ENCODE results near the gene FAM149B1.

Gene FAM149B1

DNA sequence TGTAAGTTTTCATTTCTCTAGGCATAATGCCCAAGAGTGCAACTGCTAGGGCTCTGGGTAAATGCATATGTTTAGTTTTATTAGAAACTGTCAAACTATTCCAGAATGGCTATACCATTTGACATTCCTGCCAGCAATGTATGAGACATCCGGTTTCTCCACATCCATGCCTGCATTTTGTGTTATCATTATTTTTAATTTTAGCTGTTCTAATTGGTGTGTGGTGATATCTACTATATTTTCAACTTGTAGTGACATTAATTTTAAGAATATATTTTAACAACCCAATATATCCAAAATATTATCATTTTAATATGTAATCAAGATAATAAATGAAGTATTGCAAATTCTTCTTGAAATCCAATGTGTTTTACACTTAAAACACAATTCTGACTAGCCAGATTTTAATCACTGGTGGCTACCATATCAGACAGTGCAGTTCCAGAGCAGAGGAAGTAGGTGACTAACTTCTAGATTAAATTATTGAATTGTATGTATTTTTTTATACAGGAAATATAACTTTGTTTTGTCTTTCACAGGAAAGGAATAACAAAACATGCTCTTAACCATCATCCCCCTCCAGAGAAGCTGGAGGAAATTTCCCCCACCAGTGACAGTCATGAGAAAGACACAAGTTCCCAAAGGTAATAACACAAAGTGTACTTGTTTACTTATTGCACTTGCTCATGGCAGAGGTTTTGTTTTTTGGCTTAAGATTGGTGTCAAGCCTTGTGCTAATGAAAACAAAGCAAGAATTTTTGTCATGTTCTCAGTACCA is 6.4 kb downstream of the FAM149B1 start:
- no peak for DNase-seq

DNA sequence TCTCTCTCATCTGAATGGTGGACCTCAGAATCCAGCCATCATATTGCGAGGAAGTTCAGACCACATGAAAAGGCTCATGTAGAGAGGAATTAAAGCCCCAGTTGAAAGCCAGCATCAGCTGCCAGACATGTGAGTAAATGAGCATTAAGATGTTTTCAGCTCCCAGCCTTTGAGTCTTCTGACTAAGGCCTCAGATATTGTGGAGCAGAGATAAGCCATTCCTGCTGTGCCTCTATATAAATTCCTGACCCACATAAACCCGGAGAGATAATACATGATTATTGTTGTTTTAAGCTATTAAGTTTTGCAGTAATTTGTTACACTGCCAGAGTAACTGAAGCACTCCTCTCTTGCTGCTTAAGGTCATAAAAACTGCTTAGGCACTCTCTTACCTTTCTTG is 14.6 kb downstream of the FAM149B1 start:
- no peak for DNase-seq

DNA sequence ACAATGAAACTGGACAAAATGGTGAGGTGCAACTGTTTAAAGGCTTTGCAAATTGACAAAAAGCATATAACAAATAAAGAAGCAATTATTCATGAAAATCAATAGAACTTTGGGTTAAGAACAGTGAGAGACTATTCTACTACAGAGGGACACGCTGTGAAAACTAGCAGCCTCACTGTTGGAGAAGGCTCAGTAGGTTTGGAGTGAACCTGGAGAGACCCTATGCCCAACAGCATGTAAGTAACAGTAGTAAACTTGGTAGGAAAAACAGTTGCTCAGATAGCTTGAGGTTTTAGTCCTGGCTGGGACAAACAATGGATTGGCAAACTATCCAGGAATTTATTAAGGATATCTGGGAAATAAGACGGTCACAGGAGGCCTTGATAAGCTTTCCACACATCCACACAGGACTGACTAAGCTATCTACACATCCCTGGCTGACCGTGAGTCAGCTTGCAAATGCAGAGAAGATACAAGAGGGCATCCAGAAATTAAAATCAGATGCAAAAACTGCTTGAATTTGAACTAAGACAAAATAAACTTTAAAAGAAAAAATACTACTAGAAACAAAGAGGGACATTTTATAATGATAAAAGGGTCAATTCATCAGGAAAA is 15.9 kb downstream of the FAM149B1 start:
- no peak for DNase-seq

DNA sequence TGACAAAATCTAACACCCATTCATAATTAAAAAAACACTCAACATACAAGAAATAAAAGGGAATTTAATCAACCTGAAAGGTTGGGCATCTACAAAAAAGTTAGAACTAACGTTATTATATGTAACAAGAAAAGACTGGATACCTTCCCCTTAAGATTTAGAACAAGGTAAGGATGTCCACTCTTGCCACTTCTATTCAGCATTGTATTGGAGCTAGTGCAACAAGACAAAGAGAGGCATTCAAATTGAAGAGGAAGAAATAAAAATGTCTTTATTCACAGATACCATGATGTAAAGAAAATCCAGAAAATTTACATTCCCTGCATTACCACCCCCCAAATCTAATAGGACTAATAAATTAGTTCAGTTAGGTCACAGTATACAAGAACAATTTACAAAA is 18.3 kb downstream of the FAM149B1 start:
- DNase-seq = no peak

DNA sequence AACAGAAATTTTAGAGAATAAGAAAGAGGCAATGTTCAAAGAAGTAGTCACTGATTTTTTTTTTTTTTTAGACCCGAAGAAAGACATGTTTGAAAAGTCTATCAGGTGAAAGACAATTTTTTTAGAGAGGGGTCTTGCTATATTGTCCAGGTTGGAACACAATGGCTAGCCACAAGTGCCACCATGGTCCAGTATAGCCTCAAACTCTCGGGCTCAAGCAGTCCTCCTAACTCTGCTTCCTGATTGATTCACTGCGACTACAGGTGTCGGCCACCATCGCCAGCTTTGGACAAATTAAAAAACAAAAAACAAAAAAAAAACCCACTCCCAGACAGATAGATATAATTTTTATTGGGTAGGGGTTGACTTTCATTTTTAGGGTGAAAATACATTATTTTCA is 22.3 kb downstream of the FAM149B1 start:
- no peak for DNase-seq

DNA sequence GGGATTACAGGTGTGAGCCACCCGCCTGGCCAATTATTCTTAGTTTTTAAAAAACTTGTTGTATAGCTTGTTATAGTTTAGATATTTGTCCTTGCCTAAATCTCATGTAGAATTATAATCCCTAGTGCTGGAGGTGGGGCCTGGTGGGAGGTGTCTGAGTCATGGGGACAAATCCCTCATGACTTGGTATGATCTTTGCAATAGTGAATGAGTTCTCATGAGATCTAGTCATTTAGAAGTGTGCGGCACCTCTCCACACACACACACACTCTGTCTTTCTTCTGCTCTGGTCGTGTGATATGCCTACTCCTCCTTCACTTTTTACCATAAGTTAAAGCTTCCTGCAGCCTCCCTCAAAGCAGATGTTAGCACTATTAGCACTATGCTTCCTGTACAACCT is 37.2 kb downstream of the FAM149B1 start:
- no peak for DNase-seq

DNA sequence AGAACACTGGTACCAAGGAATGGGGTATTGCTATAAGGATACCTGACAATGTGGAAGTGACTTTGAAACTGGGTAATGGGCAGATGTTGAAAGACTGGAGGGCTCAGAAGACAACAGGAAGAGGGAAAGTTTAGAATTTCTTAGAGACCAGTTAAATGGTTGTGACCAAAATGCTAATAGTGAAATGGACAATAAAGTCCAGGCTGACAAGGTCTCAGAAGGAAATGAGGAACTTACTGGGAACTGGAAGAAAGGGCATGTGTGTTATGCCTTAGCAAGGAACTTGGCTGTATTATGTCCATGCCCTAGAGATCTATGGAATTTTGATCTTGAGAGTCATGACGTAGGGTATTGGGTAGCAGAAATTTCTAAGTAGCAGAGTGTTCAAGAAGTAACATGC is 38.0 kb downstream of the FAM149B1 start:
- no peak for DNase-seq

DNA sequence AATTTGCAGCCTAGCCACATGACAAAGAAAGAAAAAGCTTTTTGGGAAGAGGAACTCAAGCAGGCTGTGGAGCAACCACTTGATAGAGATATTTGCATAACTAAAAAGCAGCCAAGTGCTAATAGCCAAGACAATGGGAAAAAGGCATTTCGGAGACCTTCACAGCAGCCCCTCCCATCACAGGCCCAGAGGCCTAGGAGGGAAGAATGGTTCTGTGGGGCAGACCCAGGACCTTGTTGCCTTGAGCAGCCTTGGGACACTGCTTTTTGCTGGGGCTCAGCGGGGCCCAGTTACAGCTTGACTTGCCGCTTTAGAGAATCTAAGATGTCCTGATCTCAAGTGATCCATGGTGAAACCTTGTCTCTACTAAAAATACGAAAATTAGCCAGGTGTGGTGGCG is 38.5 kb downstream of the FAM149B1 start:
- no peak for DNase-seq

DNA sequence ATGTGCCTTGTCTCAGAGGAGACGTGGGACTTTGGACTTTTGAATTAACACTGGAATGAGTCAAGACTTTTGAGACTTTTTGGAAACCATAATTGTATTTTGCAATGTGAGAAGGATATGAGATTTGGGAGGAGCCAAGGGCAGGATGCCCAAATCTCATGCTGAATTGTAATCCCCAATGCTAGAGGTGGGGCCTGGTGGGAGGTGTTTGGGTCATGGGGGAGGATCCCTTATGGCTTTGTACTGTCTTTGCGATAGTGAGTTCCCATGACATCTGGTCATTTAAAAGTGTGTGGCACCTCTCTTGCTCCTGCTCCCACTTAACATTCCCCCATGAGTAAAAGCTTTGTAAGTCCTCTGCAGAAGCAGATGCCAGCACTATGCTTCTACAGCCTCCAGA is 40.0 kb downstream of the FAM149B1 start:
- no peak for DNase-seq

DNA sequence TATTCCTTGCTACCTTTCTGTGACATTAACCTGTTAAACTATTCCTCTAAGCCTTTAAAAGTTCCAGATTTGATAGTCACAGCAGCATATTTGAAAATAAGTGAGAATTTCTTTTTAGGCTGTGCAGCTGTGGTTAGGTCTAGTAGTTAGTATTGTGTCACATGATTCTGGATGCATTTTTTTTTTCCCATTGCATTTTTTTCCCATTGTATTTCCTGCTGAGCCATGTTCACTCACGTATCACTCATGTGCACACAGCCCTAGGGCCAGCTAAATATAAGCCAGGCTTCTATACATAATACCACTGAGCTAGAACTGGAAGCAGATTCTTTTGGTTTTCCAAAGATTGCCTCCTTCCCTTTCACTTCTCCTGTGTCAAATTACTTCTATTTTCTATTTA is 41.8 kb downstream of the FAM149B1 start:
- DNase-seq = no peak

DNA sequence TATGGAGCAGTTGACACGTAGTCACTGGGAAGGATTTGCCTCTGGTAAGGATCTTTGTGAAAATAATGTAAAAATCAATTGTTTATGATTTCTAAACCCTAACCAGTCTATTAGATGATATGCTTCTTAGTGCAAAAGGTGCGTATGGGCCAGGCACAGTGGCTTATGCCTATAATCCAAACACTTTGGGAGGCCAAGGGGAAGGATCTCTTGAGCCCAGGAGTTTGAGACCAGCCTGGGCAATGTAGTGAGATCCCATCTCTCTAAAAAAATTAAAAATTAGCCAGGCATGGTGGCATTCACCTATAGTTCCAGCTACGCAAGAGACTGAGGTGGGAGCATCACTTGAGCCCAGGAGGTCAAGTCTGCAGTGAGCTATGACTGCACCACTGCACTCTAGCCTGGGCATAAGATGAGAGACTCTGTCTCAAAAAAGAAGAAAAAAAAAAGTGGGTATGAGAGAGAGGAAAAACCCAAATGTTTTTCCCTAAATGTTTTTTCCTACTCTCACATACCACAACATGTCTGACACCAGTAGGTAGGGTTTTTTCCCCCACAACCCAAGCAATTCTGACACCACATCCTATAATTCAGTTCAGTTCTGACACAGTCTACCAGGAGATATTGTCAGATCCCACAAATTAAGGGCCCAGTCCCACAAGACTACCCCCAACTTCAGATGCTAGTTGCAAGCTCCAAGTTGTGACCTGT is 42.6 kb downstream of the FAM149B1 start:
- no peak for DNase-seq

DNA sequence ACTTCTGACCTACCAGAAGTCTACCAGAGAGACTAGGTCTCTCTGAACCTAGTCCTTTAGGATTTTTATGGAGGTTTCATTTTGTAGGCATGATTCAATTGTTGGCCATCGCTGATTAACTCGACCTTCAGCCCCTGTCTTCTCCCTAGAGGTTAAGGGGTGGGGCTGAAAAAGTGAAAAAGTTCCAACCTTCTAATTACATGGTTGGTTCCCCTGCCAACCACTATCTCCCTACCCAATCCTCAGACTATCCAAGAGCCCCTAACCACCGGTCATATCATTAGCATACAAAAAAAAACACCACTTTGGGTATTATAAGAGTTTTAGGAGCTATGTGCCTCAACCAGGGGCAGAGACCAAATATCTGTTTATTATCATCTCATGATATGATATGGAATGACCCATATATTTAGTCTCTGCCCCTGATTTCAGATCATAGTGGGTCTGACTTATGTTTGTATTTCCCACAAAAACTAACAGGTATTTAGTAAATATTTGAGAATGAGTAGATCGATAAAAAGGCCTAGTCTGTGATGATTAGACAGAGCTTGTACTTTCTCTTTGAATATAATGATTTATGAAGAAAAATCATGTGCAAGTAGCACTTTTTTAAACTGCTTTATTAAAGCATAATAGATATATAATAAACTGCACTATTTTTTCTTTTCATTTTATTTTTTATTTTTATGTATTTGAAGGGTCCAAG is 43.3 kb downstream of the FAM149B1 start:
- DNase-seq = no peak

DNA sequence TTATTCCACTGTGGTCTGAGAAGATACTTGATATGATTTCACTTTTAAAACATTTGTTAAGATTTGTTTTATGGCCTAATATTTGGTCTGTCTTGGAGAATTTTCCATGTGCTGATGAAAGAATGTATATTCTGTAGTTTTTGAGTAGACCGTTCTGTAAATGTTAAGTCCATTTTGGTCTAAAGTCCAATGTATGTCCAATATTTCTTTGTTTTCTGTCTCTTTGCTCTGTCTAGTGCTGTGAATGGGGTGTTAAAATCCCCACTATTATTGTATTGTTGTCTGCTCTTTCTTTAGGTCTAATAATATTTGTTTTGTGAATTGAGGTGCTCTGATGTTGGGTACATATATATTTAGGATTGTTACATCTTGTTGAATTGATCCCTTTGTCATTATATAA is 47.8 kb downstream of the FAM149B1 start:
- DNase-seq = no peak

DNA sequence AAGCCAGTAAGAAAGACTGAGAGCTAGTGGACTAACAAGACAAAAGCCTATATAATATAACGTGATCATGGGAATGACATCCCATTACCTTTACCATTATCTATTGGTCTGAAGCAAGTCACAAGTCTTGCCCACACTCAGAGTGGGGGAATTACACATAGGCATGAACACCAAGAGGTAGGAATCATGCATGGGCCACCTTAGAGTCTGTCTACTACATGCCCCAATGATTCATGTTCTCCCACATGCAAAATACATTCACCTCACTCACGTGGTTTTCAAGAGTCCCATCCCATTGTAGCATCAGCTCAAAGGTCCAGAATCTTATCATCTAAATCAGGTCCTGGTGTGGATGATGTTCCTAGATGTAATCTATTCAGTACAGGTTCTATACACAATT is 49.7 kb downstream of the FAM149B1 start:
- DNase-seq = no peak

DNA sequence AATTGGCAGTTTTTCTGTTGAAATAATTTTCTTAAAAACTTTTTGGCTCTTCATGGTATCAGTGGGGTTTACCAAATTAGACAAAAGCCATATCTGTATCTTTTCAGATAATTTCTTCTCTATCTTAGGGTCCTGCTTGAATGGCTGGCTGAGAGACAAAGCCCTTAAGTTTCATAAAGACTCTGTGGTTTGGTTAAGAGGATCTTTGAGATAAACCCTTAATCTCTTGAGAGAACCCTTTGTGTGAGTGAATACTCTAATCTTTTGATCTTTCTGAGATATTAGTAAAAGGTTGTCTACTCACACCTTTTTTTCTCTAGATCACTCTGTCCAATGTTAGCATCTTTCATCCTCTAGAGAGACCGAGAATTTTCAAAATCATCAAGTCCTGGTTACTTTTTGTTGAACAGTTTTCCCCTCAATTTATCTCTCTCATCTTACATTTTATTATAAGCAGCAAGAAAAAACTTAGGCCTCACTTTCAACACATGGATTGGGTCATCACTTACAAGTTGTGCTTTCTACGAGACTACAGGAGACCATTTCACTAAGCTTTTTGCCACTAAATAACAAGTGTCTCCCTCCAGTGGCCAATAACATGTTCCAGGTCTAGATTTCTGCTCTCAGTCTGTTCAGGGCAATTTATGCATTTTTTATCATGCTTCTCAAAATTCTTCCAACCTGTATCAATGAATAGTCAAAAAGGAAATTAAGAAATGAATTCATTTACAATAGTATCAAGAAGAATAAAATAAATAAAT is 50.7 kb downstream of the FAM149B1 start:
- DNase-seq = no peak

DNA sequence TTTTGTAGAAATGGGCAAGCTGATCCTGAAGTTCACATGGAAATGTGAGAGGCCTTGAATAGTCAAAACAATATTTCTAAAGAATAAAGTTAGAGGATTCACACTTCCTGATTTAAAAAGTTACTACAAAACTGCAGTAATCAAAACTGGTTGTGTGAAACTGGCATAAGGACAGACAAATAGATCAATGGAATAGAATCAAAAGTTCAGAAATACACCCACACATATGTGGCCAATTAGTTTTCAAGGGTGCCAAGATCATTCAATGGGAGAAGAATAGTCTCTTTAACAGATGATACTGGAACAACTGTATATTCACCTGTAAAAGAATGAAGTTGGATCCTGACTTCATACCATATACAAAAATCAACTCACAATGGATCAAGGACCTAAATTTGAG is 51.5 kb downstream of the FAM149B1 start:
- DNase-seq = no peak

DNA sequence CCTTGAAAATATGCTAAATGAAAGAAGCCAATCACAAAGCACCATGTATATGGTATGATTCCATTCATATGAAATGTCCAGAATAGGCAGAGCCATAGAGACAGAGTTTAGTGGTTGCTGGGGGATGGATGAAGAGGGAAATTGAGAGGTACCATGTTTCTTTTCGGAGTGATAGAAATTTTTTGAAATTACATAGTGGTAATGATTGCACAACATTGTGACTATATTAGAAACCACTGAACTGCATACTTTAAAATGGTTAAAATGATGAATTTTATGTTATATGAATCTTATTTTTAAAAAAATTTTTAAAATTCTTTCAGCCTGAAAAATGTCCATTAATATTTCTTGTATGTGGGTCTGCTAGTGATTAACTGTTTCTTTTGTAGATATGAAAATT is 53.1 kb downstream of the FAM149B1 start:
- DNase-seq = no peak

DNA sequence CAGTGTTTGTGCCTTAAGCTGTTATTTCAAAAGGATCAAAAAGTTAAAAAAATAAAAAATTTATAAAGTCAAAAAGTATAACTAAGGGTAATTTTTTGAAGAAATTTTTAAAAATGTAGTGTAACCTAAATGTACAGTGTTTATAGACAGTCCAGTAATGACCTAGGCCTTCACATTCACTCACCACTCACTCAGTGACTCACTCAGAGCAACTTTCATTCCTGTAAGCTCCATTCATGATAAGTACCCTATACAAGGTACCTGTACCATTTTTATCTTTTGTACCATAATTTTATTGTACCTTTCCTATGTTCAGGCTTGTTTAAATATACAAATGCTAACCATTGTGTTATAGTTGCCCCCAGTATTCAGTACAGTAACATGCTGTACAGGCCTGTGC is 57.6 kb downstream of the FAM149B1 start:
- DNase-seq = no peak

DNA sequence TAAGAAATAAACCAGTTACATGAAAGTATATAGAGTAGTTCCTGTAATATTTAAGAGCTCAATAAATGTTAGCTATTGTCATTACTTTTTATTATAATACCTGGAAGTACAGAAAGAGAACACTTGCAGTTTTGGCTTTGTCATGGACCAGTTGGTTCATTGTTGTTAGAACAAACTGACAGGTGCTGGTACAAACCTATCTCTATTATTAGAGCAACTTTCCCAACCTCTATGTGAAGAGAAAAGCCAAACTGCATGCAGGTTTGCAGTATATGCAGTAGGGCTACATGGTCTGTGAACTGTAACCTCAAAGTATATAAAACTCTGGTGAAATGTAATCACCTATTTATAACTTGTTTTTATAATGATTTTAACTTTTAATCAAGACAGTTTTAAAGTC is 58.7 kb downstream of the FAM149B1 start:
- DNase-seq = no peak

DNA sequence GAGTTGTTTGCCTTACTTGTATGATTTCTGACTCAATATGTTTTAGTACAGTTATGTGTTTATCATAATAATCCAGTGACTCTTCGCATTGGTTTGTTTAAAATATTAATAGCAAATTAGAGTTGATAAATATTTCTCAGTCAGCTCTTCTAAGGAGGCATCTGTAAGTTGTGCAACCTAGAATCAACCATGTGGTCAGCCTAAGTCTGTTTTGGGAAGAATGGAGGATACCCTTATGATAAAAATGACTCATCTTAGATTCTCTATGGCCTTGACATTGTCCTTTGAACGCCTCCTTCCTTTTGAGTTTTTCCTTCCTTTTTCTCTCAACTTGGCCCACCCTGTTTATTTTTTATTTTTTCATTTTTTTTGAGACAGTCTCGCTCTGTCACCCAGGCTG is 60.3 kb downstream of the FAM149B1 start:
- DNase-seq = no peak

DNA sequence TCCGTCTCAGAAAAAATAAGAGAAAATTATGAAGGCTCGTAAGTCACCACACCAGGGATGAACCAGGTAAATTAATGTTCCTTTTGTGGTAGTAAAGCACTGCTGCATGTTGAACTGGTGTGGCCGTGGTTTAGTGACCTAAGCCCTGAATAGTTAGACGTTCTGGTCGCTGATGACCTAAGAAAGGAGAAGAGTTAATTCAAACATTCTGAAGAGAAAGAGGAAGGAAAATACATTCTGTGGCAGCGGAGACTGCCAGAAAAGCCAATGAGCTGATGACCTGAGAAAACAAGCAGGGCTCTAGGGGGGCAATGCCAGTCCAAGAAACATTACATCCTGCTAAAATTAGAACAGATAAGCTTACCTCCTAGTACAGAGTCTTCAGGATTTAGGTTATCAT is 61.6 kb downstream of the FAM149B1 start:
- no peak for DNase-seq

DNA sequence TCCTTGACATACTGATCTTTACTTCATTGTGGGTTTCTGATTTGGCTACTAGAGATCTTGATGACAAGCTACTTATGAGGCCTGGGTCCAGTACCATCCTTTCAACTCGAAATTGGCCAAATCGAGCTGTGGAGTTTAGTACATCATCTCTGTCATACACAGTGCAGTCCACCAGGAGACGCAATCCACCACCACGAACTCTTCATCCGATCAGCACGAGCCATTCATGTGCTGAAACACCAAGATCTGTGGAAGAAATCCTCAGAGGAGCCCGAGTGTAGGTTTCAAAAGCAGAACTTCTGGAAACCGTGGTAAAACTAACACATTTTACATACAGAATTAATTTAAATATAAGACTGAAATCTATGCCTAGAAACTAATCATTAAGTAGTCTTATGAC is 65.0 kb downstream of the FAM149B1 start:
- DNase-seq = no peak

DNA sequence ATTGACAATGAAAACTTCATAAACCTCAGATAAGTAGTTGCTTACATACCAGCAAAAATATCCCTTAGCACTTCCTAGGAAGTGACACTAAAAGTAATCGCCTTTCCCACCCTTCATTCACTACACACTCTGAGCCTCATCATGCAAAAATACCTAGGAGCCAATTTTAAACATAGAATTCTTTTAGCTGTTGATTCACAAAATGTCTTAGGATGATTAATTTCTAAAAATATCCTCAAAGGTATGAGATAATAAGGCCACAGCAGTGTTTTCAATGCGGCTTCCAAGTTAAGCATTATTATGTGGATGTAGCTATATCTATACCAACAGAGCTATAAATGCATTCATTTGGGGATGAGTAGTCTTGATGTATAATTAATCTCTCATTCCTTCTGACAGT is 66.0 kb downstream of the FAM149B1 start:
- no peak for DNase-seq

All from SIG-M5 (cell line).